Body of pancreas (tissue), 4 donors: Measurements from ENCODE around the gene GSDME. TPM values are rescaled to one million over a fixed set of nuclear protein-coding genes. Genes with fewer than 3 reads are reported as not detected.

Experiments
- ATAC-seq: fragments of 150-250 bp; one replicate; pipeline ENCODE4 v1.9.1; 2016
- DNase-seq, 4 donors: peaks; one replicate each; pipeline ENCODE4 v3.0.0-alpha.2; 2019
- H3K27ac ChIP-seq, 4 donors: fragments of 200-600 bp; sonication (generic); 1 replicate in 3 of 4; 2 replicates in 1 of 4; pipeline versions ENCODE4 v1.5.1 to v1.6.1; 2016 to 2019; ENCODE audit warnings: mild to moderate bottlenecking in 1 of 4, mixed read lengths in 1 of 4, moderate library complexity in 1 of 4
- H3K27me3 ChIP-seq, 2 donors: fragments of 200-600 bp; sonication (generic); one replicate each; pipeline ENCODE4 v1.6.0; 2016; ENCODE audit warnings: mild to moderate bottlenecking in 1 of 2
- H3K36me3 ChIP-seq, 2 donors: fragments of 200-600 bp; sonication (generic); replicated peaks in 1 of 2; 2 replicates each; pipeline ENCODE4 v1.5.1; 2016; ENCODE audit warnings: low read depth in 2 of 2; ENCODE audit not compliant: insufficient read depth in 1 of 2
- H3K4me1 ChIP-seq: fragments of 200-600 bp; sonication (generic); one replicate; pipeline ENCODE4 v1.6.0; 2016
- H3K4me3 ChIP-seq, 2 donors: fragments of 200-600 bp; sonication (generic); 1 replicate in 1 of 2; 2 replicates in 1 of 2; pipeline ENCODE4 v1.5.1; 2016 to 2019
- H3K9me3 ChIP-seq, 3 donors: fragments of 200-600 bp; sonication (generic); 1 replicate in 2 of 3; 2 replicates in 1 of 3; pipeline ENCODE4 v1.5.1; 2016
- CTCF ChIP-seq, 7 experiments: fragments of 450-650 bp in 4 of 7; fragments of 200-600 bp in 3 of 7; sonication (generic) in 3 of 7; IDR thresholded peaks; one replicate each; pipeline ENCODE4 v1.5.1; 2016 to 2019; ENCODE audit warnings: antibody characterized with exemption in 7 of 7
- POLR2A ChIP-seq, 3 donors: fragments of 450-650 bp; IDR thresholded peaks; one replicate each; pipeline ENCODE4 v1.6.1; 2016; ENCODE audit warnings: antibody characterized with exemption in 3 of 3, mild to moderate bottlenecking in 2 of 3
- WGBS, 2 donors: methylation state at CpG; one replicate each; pipeline ENCODE4 v1.1.5; 2017; 5-methylcytosine and 5-hydroxymethylcytosine counted together
- intact Hi-C: fragments of 100-400 bp; cut with DNase I; formaldehyde crosslinking; loops from one replicate; pipeline ENCODE4 v1.15.1; 2023
- total RNA-seq, 2 donors: library from RNA; depleted of rRNA; stranded (reverse); fragments of >200 nt; gene quantifications; one replicate each; pipeline ENCODE4 v1.1.0, GENCODE V29; 2016

The GSDME gene
- total RNA-seq, 2 donors from 2014 or later, result 3.6 to 5.3 TPM

DNA sequence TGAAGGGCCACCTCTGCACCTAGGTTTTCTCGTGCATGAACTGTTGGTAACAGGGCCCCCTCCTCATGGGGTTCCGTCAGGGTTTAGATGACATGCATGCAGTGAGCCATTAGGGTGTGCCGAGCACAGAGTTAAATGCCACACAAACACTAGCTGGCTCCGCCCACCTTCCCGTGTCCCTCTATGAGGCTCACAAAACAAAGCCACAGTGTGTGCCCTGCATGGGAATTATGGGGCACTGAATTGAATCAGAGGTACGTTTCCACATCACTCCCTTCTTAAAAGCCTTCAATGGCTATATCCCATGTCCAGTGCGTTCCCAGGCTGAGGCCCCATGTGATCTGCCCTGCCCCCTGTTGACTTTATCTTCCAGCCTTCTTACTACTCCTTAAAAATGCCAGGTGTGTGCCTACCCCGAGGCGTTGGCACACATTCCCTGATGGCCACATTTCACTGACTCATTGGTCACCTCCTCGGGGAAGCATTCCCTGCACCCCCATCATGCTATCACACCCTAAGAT is 35.7 kb downstream of the GSDME start:
- ATAC-seq (no peak), DNase-seq (no peak)
- WGBS, 2 donors, result 39 to 47% methylated on average over 10 of the region's 10 CpGs
- Histone ChIP-seq H3K36me3 (no peaks in the 10 kb centered on the region), H3K27me3 (no peaks in the 10 kb centered on the region), H3K27ac (no peak overlapping the region), H3K9me3 (no peaks in the 10 kb centered on the region), H3K4me3 (no peak overlapping the region), H3K4me1 (no peaks in the 10 kb centered on the region)
- TF ChIP-seq POLR2A (IDR thresholded peaks at IDR 0.05) (no peak), CTCF (IDR thresholded peaks at IDR 0.05) (no peak)
- intact Hi-C loops, result no loop called here

DNA sequence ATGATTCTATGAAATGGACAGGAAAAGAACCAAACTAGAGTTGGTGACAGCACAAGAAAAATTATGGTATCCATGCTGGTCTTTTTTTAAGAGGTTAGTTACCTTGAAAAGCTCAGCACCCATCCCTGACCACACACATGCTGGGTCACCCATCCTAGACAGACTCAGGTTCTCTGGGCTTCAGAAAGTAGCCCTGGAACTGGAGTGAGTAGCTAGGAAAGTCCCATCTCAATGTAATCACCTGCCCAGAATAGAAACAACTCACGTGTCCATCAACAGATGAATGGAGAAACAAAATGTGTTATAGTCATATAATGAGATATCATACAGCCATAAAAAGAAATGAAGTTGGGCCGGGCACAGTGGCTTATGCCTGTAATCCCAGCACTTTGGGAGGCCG is 37.0 kb downstream of the GSDME start:
- ATAC-seq, result no peak
- WGBS, 2 donors, result 82 to 83% methylated on average over 3 of the region's 3 CpGs
- Histone ChIP-seq H3K4me1 (no peaks in the 10 kb centered on the region), H3K36me3 (no peaks in the 10 kb centered on the region), H3K9me3 (no peaks in the 10 kb centered on the region), H3K27me3 (no peaks in the 10 kb centered on the region), H3K4me3 (no peak overlapping the region), H3K27ac (no peak overlapping the region)
- TF ChIP-seq POLR2A (IDR thresholded peaks at IDR 0.05), result no peak
- TF ChIP-seq CTCF (IDR thresholded peaks at IDR 0.05), result no peak
- no peak for DNase-seq
- intact Hi-C loops, result no loop called here

DNA sequence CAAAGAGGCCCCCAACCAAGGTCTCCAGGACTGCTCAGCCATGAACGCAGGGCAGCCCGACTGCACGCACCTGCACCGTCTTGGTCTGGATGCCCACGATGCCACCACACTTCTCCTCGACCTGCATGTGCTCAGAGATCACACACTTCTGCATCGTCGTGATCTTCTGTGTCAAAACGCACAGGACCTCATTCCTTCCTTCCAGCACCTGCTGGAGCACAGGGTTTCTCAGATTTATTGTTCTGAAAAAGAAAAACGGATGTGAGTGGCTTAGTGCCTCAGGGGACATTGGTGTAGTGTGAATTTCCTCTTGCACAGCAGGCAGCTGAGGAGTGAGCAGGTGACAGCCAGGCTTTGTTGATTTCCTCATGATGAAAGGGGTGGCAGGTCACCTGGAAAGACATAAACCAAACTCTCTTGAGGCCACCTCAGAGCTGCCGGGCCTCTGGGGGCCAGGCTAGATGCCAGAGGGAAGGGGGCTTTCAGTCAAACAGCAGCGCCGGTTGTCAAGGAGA is 38.2 kb downstream of the GSDME start:
- Histone ChIP-seq H3K36me3 (no peaks in the 10 kb centered on the region), H3K27me3 (no peaks in the 10 kb centered on the region), H3K4me1 (no peaks in the 10 kb centered on the region), H3K4me3 (no peak overlapping the region), H3K27ac (no peak overlapping the region), H3K9me3 (no peaks in the 10 kb centered on the region)
- WGBS, 2 donors, result 79 to 81% methylated on average over 13 of the region's 13 CpGs
- DNase-seq, result no peak
- TF ChIP-seq POLR2A (IDR thresholded peaks at IDR 0.05), result no peak
- TF ChIP-seq CTCF (IDR thresholded peaks at IDR 0.05), result no peak
- intact Hi-C loops, result no loop called here
- ATAC-seq, result no peak

GRCh38 chr7:24718431-24718831 is 38.8 kb downstream of the GSDME start:
- WGBS, 2 donors, result 74 to 87% methylated on average over 3 to 5 of the region's 5 CpGs
- H3K4me1 ChIP-seq, result no peaks in the 10 kb centered on the region
- DNase-seq, result no peak
- no peaks in the 10 kb centered on the region for H3K36me3 ChIP-seq
- H3K9me3 ChIP-seq, result no peaks in the 10 kb centered on the region
- no peak overlapping the region for H3K4me3 ChIP-seq
- intact Hi-C loops, result no loop called here
- TF ChIP-seq POLR2A (IDR thresholded peaks at IDR 0.05) (no peak), CTCF (IDR thresholded peaks at IDR 0.05) (no peak)
- H3K27ac ChIP-seq, result no peak overlapping the region
- H3K27me3 ChIP-seq, result no peaks in the 10 kb centered on the region
- ATAC-seq, result no peak

- intact Hi-C loops, result no loop called here
- Histone ChIP-seq H3K4me1 (no peaks in the 10 kb centered on the region), H3K27me3 (no peaks in the 10 kb centered on the region), H3K9me3 (no peaks in the 10 kb centered on the region), H3K4me3 (no peak overlapping the region), H3K36me3 (no peaks in the 10 kb centered on the region), H3K27ac (no peak overlapping the region)
- TF ChIP-seq POLR2A (IDR thresholded peaks at IDR 0.05) (no peak), CTCF (IDR thresholded peaks at IDR 0.05) (no peak)
- WGBS, 2 donors, result 69 to 72% methylated on average over 7 of the region's 7 CpGs
- no peak for ATAC-seq
- no peak for DNase-seq
These were observed 39.5 kb downstream of the GSDME start for GRCh38 chr7:24717694-24718320.
